HG03135 (cell line): ENCODE measurements around the gene LPIN1.
"Not testable (repeated sequence)": the region's sequence is repeated elsewhere in the genome, so short reads cannot be mapped to it uniquely, and the experiment has no call there.

Source experiments
- ATAC-seq: cut with Tn5 transposase; IDR thresholded peaks from one replicate; pipeline ENCODE4 v1.9.1; 2021; ENCODE audit warnings: mild to moderate bottlenecking, moderate library complexity; ENCODE audit not compliant: unreplicated experiment

The LPIN1 gene

DNA sequence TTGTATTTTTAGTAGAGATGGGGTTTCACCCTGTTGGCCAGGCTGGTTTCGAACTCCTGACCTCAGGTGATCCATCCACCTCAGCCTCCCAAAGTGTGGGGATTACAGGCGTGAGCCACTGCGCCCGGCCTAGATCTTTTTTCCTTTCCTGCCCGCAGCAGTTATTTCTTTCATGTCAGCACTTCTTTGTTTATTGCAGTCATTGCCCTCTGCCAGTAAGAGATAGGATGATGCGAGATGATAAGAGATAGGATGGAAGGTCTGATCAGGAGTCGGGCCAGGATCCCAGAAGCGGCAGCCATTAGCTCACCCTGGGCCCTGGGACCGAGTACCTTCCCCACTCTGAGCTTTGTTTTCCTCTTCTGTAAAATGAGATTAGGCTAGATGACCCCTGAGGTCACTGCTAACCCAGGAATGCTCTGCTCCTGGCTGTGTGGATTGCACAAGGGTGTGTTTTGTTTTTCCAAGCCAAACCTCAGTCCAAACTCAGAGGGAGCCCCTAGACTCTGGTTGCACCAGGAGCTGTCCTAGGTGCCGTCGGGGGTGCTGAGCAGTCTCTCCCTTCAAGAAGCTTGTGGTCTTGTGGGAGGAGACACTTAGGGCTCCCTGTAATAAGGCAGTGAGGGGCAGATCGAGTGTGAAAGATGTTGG, 63.3 kb downstream of the LPIN1 start:
- no peak for ATAC-seq

DNA sequence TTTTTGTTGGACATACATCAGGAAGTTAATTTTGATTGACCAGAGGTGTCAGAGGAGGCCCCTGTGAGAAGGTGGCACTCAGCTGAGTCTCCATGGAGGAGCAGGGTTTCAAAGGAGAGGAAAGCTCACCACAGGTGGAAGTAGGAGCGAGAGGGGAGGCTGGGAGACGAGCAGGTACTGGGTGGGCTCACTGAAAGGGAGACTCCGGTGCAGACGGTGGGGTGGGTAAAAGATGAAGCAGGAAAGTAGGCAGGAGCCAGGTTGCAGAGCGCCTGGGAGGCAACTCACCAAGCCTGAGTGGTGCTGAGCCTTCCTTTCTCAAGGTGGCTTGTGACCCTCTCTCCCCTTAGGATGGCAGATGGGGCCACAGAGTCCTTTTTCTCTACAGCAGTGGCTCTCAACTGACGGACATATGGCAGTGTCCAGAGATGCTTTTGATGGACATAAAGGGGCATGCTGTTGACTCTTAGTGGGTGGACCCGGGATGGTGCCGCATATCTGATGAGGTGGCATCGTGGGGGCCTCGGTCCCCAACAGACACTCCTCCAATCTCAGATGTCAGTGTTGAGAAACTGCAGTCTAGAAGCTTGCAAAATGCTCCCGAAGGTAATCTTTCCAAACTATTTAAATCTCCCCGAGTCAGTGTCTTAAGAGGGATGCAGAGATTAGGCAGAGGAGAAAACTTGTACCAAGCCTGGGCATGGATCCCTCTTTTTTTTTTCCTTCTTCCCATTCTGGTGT, 64.0 kb downstream of the LPIN1 start:
- no peak for ATAC-seq

DNA sequence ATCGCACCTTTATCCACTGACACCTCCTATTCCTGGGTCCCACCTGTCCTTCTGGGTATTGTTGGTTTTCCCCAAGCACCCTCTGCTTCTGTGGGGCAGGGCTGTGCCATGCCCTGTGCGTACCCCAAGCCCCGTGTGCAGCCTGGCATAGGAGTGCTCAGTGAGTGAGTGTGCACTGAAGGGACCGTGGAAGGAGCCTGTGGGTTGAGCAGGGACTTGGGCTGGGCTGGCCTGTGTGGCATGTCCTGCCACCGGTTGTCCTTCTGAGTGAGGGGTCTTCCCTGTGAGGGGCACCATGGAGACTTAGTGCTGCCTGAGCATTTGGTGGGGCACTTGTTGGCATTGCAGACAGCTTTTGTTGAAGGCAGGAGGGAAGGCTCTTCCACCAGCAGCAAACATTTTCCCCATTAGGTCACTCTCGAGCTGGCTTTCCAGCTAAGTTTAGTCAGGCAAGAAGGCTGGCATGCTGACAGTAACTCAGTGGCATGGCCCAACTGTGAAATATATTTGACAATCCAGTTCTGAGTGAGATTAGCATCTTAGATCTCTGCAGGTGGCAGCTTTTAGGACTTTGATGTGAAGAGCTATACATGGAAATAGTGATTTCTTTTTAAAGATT, 64.7 kb downstream of the LPIN1 start:
- ATAC-seq = no peak

DNA sequence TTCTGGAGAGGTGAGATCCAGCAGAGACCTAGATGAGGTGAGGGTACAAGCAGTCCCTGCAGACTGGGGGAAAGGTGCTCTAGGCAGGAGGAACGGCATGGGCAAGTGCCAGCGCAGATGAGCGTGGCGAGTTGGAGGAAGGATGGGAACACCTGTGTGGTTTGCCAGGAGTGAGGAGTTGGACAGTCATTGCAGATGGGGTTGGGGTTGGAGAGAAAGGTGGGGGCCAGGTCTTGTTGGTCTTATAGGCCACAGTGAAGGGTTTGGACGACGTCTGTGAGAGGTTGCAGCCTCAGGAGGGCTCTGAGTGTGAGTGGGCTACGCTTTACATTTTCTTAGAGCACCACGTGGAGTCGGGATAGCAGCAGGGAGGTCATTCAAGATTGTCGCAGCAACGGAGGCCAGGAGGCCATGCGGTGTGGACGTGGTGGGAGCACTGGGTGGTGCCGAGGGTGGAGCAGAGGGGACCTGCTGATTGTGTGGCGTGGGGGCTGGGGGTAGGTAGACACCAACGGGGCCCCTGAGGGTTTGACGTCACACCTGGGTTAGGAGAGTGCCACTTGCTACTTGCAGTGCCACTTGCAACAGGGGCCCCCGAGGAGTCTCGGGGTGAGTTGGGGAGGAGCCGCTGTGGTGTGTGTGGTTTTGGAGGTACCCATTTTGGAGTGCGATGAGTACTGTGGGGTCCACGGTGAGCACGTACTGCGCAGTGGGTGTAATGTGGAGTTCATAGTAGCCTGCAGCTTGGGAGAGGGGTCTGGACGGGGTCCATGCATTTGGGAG, 66.2 kb downstream of the LPIN1 start:
- ATAC-seq = no peak

DNA sequence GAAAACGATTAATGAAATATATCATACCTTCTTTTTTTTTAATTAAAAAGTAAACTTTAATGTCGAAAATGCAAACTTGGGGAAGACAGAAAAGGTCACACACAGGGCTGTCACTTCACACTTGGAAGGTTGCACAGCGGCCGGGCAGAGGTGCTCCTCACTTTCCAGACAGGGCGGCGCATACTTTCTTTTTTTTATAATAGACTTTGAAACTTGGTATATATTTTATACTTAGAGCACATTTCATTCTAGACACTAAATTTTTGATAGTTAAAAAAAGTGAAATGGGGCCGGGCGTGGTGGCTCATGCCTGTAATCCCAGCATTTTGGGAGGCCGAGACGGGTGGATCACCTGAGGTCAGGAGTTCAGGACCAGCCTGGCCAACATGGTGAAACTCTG, 66.9 kb downstream of the LPIN1 start:
- ATAC-seq = not testable (repeated sequence)

DNA sequence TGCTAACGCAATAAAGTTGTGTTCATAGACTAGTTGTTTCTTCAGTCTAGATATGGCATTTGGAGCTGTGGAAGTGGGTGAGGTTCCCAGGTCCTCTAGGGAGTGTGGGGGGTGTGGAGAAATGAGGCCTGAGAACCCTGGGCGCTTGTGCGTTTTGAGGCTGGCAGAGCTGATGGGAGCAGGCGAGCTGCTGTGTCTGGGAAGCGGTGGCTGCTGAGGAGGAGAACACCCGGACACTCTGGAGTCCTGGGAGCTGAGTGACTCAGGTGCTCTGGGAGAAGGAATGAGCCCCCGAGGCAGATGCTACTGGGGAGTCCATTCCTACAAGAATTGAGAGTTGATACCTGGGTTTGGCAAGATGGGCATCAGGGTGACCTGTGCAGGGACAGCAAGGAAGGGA, 67.5 kb downstream of the LPIN1 start:
- no peak for ATAC-seq

DNA sequence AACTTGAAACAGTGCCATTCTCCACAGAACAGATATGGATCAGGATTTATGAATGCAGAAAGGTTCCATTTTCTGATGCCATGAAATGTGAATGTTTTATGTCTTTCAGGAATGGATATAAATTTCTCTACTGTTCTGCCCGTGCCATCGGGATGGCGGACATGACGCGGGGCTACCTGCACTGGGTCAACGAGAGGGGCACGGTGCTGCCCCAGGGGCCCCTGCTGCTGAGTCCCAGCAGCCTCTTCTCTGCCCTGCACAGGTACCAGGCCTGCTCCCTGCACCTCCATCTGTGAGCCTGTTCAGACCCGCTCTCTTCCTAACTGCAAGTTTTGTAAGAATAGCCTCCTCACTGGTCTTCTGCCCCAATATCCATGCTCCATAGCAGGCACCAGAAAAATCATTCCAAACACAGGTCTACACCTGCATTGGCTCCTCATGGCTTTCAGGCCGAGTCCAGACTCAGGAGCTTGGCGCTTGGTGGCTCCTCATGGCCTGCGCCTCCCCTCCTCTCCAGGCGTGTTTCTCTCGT, 68.6 kb downstream of the LPIN1 start:
- no peak for ATAC-seq

DNA sequence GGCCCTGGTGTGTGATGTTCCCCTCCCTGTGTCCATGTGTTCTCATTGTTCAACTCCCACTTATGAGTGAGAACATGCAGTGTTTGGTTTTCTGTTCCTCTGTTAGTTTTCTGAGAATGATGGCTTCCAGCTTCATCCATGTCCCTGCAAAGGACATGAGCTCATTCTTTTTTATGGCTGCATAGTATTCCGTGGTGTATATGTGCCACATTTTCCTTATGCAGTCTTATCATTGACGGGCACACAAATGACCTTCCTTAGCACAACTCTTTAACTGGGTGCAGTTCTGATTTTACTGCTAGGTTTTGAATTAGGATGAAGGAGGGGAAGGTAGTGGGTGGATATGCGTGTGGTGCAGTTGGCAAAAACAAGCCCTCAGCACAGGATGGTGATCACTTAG, 70.5 kb downstream of the LPIN1 start:
- ATAC-seq = not testable (repeated sequence)

DNA sequence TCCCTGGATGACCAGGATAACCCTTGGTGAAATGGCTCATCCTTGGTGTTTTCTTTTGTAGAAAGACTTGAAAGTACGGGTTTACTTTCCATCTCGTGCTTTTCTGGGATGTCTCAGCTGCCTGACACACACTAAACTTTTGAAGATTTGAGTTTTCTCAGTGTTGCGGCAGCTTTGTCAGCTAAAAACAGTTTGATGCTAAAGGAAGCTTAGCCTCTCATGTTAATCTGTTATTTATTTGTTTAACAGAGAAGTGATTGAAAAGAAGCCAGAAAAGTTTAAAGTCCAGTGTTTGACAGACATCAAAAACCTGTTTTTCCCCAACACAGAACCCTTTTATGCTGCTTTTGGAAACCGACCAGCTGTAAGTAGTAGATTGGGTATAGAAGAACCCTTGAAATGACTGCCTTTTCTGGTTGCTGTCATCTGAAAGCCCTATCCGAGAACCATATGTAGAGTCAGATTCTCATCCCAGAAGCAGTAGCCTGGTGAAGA, 72.8 kb downstream of the LPIN1 start:
- ATAC-seq = no peak

DNA sequence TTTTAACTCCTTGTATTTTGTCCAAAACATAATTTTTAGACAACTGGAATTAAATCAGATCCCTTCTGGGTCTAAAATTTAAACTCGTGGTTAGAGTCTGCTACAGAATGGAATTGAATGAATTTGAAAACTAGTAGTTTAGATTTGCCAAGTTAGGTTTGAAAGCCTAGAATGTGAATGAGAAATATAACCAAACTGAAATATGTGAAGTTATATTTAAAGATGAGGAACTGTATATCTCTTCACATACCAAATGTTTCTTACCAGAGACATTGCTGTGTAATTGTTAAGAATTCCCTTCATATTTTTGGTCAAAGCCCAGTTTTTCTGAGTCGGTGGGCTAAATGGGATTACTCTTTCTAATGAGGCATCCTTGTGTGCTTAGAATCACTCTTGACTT, 74.2 kb downstream of the LPIN1 start:
- no peak for ATAC-seq

DNA sequence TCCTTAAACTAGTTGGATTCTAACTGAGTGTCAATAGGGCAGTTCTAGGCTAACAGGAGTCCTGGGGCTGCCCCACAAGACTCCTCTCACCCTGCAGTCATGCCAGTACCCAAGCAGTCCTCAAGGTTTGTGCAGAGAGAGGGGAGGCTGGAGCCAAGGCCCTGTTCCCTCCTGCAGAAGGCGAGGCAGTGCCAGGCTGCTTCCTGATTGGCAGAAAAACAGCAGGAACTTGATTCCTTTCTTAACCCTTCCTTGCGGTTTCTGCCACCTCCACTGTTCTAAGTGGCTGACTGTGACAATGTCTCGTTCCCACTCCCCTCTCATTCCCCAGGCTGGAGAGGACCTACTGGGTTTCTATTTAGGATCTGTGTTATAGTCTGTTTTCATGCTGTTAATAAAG, 75.3 kb downstream of the LPIN1 start:
- no peak for ATAC-seq

DNA sequence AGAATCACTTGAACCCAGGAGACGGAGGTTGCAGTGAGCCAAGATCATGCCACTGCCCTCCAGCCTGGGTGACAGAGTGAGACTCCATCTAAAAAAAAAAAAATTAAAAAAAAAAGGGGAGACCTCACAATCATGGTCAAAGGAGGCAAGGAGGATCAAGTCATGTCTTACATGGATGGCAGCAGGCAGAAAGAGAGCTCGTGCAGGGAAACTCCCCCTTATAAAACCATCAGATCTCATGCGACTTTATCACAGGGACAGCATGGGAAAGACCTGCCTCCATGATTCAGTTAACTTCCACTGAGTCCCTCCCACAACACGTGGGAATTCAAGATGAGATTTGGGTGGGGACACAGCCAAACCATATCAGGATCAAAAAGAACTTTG, 75.9 kb downstream of the LPIN1 start:
- not testable (repeated sequence) for ATAC-seq

DNA sequence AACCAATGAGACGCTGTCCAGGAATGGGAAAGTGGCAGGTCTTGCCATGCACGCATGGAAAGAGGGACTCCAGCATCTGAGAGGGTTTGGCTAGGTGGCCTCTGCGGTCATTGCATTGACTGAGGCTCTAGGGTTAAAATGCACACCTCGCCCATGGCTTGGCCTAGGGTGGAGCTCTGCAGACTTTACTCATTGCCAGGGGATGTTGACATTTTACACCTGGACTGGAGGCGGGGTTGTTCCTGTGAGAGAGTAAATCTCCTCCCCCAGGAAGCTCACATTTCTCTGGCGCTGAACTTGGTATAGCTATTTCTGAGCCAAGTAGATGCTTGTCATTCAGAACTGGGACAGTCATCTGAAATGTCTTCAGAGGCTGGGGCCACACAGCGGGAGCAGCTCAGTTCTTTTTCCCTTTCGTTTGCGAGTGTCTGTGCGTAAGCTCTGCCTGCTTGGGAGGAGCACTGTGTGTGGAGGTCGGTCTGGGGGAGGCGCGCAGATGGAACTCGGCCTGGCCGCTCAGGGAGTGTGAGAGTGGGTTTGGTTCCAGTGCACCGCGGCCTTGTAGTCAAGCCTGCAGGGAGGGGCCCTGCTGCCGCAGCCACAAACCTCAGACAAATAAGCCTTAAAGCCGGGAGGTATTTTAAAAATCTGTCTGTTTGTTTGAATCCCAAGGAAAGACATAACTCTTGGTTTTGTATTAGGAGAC, 76.5 kb downstream of the LPIN1 start:
- no peak for ATAC-seq

DNA sequence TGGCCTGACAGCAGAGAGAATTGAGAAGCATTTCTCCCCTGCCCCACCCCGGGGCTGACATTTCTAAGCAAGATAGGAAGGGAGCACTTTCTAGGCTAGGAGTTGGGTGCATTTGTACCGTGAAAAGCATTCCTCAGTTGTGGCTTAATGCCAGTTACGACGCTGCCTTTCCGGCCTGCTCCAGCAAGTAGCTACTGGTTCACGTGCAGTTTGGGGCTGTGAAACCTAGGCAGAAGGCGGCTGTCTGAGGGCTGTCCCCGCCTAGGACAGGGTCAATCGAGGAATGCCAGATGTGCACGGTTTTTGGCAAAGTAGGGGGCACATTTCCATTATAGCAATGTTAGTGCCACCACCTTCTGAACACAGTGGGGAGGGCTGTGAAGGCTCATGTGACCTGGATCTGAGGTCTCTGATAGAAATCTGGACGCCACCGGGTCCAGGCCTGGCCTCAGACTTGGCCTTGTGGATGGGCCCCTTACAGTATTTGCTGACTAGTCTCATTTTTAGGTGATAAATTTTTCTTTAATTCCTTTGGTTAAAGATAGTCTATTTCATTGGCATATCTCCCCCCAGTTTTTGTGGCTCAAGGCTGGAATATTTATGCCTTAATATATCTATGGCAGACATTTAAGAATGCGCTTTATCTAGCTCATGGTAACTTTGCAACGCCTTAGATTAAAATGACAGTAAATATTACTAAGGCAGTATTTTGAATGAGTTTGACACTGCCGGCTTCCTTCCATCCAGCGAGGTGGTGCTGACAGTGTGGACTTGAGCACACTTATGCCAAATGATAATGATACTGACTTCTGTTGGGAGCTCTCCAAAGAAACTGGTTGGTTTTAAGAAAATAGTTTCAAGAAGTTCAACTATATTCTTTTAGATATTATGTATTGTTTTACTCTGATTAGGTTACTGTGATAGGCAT, 78.7 kb downstream of the LPIN1 start:
- ATAC-seq = no peak

DNA sequence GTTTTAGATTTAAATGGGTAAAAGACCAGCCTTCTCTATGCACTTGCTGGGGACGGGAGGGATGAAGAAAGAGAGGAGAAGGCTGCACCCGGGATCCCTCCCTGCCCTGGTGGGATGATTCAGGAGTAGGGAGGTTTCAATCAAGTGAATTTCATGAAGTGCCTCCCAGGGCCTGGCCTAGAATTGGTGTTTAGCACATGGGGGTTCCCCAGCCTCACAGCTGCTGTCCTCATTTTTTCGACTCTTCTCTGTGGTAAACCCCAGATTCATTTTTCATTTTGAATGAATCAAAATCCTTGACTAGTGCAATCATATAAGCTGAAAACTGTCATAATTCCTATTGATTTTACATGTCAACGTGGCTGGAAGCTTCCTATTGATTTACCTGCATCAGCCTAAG, 81.1 kb downstream of the LPIN1 start:
- no peak for ATAC-seq

DNA sequence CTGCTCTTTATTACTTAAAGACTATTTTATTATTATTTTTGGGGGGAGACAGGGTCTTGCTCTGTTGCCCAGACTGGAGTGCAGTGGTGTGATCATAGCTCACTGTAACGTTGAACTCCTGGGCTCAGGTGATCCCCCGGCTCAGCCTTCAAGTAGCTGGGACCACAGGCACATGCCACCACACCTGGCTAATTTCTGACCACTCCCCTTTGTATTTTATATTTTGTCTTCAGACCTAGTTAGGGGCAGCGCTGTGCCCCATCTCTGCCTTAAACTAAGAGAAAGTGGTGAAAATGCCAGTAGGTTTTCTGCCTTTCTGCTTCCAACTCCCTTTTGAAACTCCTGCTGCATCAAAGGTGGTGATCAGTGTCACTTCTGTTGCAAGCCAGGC, 82.5 kb downstream of the LPIN1 start:
- no peak for ATAC-seq

DNA sequence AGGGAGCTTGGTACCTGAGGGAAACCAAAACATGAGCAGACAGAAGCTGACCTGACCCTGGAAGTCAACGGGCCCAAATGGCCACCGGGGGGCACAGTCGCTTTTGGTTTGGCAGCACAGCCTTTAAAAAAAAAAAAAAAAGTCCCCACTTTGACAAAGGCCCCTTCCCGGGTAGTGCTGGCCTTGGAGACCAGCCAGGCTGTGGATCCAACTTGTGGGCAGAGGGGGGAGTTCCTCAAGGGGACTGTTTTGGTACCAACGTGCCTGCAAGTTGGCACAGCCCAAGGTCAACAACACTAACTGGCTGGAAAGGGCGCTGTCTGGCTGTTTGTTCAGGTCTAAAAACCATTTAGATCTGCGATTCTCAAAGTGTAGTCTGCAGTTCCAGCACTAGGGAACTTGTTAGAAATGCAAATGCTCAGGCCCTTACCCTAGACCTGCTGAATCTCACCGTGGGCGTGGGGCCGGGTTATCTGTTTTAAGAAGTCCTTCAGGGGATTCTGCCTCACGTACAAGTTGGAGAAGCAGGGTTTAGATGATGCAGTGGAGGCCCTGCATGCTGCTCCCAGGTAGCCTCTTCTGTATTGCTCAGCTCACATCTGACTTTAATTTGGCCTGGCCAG, 83.0 kb downstream of the LPIN1 start:
- ATAC-seq = peak; percentile 31

DNA sequence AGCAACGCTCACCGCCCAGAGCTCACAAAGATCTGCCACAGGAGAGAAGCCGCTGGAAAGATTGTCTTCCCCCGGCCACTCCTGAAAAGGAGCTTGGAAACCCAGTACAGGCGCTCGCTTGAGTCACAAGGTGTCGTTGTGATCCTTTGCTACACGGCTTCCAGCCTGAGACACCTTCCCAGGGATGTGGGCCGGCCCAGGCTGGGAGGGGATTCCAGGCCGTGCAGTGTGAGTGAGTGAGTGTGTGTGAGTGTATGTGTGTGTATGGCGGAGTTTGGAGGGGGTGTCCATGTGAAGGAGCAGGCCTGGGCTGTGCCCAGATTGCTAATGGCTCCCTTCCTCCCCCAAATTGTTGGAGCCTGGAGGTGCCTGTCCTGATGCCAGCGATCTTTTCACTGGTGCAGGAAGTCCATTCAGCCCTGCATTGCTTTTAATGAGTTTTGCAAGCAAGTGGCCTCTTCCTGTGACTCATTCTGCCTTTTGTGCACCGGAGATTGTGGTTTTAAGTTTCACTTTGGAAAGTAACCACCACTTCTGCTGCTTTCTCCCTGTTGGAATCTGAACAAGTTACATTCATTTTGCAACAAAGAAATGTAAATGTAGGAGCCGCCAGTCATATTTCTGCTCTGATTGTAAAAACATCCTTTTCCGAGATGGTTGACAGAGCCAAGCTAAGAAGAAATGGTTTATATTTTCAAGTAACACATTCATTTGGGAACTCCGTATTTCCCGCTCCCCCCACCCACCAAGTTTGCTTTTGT, 83.7 kb downstream of the LPIN1 start:
- ATAC-seq = peak; percentile 71
